HG02981 (cell line): ENCODE data around the gene TEX14.
"Not testable (repeated sequence)": the region's sequence is repeated elsewhere in the genome, so short reads cannot be mapped to it uniquely, and the experiment has no call there.

Experiments
- ATAC-seq: cut with Tn5 transposase; IDR thresholded peaks from one replicate; pipeline ENCODE4 v1.9.1; 2021; ENCODE audit warnings: mild to moderate bottlenecking, moderate library complexity; ENCODE audit not compliant: unreplicated experiment

The TEX14 gene

GRCh38 chr17:58569196-58569595 lies 122.6 kb downstream of the TEX14 start:
- no peak for ATAC-seq

- ATAC-seq = no peak
Measured at GRCh38 chr17:58568044-58568799, 123.6 kb downstream of the TEX14 start.

GRCh38 chr17:58565389-58566311 lies 126.2 kb downstream of the TEX14 start:
- no peak for ATAC-seq

DNA sequence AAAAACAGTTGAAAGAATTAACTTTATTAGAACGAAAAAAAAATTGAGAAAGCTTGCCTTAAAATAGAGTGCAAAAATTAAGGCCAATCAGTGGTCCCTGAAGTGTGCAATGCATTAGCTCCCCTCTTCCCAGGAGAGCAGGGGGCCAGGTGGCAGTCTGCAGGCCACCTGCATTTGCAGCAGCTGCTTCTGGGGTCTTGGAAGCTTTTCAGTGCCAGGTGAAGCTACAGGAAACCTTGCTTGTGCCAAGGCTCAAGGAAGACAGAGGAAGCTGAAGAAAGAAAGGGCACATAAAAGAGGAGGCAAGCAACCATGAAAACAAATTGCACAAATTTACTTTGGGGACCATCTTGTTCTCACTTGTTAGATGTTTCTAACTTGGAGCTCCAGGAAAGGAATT lies 126.9 kb downstream of the TEX14 start:
- no peak for ATAC-seq

DNA sequence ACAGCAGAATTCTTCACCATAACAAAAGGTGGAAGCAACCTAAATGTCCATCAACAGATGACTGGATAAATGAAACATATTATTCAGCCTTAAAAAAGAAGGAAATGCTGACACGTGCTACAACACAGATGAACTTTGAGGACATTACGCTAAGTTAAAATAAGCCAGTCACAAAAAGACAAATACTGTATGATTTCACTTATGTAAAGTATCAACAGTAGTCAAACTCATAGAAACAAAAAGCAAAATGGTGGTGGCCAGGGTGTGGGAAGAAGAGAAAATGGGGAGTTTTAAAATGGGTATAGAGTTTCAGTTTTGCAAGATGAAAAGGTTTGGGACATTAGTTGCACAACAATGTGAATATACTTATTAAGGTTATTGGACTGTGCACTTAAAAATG lies 127.6 kb downstream of the TEX14 start:
- ATAC-seq = no peak

GRCh38 chr17:58560511-58560910 lies 131.3 kb downstream of the TEX14 start:
- no peak for ATAC-seq

- no peak for ATAC-seq
Measured at GRCh38 chr17:58557981-58558380, 133.9 kb downstream of the TEX14 start.

DNA sequence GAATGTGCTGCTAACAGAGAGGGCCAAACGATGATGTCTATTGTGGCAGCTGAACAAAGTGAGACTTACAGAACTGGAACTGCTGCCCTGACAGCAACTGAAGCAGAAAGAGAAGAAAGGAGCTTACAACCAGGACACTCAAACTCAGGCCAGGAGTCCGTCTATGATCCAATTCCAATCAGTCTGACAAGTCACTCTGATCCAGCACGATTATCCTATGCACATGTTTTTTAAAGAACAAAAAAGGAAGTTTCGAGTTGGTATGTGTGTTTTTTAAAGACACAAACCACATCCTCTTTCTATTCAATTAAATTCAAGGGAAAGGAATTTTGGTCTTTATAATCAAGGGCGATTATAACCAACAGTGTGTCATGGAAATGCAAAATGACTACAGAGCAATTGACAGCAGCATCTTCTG lies 135.0 kb downstream of the TEX14 start:
- ATAC-seq = no peak

DNA sequence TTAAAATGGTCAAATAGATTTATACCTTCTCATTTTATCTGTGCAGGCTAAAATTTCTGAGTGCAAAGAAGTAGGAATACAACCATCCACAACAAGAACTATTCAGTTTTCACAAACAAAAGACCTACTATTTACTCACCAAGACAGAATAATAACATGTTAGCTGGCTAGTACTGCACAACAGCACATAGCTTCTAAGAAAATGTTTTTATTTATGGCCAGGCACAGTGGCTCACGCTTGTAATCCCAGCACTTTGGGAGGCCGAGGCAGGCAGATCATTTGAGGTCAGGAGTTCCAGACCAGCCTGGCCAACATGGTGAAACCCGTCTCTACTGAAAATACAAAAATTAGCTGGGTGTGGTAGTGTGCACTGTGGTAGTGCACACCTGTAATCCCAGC lies 136.7 kb downstream of the TEX14 start:
- ATAC-seq = not testable (repeated sequence)

- ATAC-seq = no peak
Measured at GRCh38 chr17:58541249-58541648, 150.6 kb downstream of the TEX14 start.

- no peak for ATAC-seq
Measured at GRCh38 chr17:58539698-58540097, 152.1 kb downstream of the TEX14 start.

GRCh38 chr17:58538811-58539409 lies 152.9 kb downstream of the TEX14 start:
- no peak for ATAC-seq

DNA sequence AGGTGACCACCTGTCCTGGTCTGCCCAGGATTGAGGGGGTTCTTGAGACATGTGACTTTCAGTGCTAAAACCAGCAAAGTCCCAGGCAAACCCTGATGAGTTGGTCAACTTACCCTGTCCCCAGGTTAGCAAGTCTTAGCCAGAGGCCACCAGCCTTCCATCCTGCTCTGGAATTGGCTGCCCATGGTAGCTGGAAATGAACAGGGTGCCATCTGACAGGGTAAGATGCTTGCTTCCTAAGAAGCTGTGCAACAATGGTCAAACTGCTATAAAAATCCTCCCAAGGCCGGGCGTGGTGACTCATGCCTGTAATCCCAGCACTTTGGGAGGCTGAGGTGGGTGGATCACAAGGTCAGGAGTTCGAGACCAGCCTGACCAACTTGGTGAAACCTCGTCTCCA lies 154.6 kb downstream of the TEX14 start:
- no peak for ATAC-seq

GRCh38 chr17:58536542-58536941 lies 155.3 kb downstream of the TEX14 start:
- no peak for ATAC-seq

GRCh38 chr17:58535431-58535830 lies 156.4 kb downstream of the TEX14 start:
- no peak for ATAC-seq

DNA sequence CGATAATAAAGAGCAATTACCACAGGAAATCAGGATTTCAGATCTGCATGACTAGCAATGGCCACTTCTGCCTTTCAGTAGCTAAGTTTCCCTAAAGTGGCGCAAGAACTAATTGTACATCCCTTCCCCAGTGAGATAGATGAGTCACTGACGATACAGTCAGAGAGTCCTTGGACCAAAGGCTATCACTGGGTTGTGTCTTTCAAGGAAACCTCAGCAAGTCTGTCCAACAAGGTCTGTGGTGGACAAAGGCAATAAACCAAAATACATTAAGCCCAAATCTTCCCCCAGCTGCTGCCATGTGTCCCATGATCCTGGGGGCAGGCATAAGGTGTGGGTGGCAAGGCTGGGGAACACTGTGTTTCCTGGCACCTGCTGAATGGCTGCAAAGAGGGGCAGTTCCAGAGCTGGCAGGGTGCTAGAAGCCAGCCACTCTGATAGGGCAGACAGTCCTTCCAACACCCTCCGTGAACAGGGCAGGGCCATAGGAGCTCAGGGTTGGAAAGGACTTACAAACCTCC lies 156.9 kb downstream of the TEX14 start:
- no peak for ATAC-seq

DNA sequence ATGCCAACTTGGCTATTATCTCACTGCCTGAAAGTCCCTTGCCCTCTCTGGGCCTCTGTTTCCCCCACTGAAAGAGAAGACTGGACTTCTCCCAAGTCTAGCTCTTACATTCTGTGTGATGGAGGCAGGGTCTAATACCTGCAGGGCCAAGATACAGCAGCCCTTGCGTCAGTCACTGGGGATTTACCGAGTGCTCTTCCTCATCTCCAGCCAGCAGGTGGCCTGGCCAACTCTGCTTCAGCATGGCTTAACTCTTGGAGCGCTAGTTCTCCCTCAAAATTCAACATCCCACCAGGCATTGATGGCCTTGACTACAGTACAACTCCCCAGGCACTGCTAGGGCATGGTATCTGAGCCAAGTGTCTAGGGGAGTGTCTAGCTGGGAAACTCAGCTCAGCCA lies 157.5 kb downstream of the TEX14 start:
- no peak for ATAC-seq

- no peak for ATAC-seq
Measured at GRCh38 chr17:58533616-58534188, 158.1 kb downstream of the TEX14 start.

- ATAC-seq = no peak
Measured at GRCh38 chr17:58532555-58532951, 159.3 kb downstream of the TEX14 start.

GRCh38 chr17:58531661-58532554 lies 159.9 kb downstream of the TEX14 start:
- peak; percentile 58 for ATAC-seq
